Liver (tissue), 9 donors: ENCODE measurements around the gene INSR. TPM values are rescaled to one million over a fixed set of nuclear protein-coding genes. Genes with fewer than 3 reads are reported as not detected.

ENCODE experiments used
- DNase-seq: peaks from one replicate; pipeline ENCODE4 v3.0.0-alpha.2; 2017; ENCODE audit warnings: low spot score
- H3K27ac ChIP-seq, 2 donors: one replicate each; pipeline ENCODE4 v1.7.0; 2013; ENCODE audit warnings: inconsistent platforms in 2 of 2, low read length in 2 of 2, control low read depth in 1 of 2, low read depth in 1 of 2, mild to moderate bottlenecking in 1 of 2
- H3K27me3 ChIP-seq, 4 donors: one replicate each; pipeline versions ENCODE4 v1.6.1 to v1.7.0; 2013; ENCODE audit warnings: low read length in 3 of 4, inconsistent platforms in 1 of 4, mild to moderate bottlenecking in 1 of 4, moderate library complexity in 1 of 4; ENCODE audit not compliant: control insufficient read depth in 4 of 4, insufficient read depth in 4 of 4
- H3K36me3 ChIP-seq, 4 donors: one replicate each; pipeline versions ENCODE4 v1.6.1 to v1.7.0; 2013; ENCODE audit warnings: low read length in 3 of 4, mild to moderate bottlenecking in 3 of 4, low read depth in 1 of 4, moderate library complexity in 1 of 4; ENCODE audit not compliant: control insufficient read depth in 4 of 4, insufficient read depth in 3 of 4
- H3K4me1 ChIP-seq, 4 donors: one replicate each; pipeline versions ENCODE4 v1.6.1 to v1.7.0; 2013; ENCODE audit warnings: low read length in 3 of 4, mild to moderate bottlenecking in 3 of 4, moderate library complexity in 1 of 4; ENCODE audit not compliant: control insufficient read depth in 4 of 4, insufficient read depth in 4 of 4
- H3K4me3 ChIP-seq, 3 donors: one replicate each; pipeline versions ENCODE4 v1.6.1 to v1.7.0; 2013; ENCODE audit warnings: low read length in 3 of 3, control low read depth in 1 of 3, low read depth in 1 of 3, mild to moderate bottlenecking in 1 of 3
- H3K9ac ChIP-seq, 2 donors: one replicate each; pipeline ENCODE4 v1.7.0; 2013; ENCODE audit warnings: low read length in 2 of 2, mild to moderate bottlenecking in 2 of 2, moderate library complexity in 2 of 2, control low read depth in 1 of 2, low read depth in 1 of 2
- H3K9me3 ChIP-seq, 4 donors: one replicate each; pipeline versions ENCODE4 v1.6.1 to v1.7.0; 2013; ENCODE audit warnings: low read length in 3 of 4; ENCODE audit not compliant: control insufficient read depth in 4 of 4
- ATF3 ChIP-seq: IDR thresholded peaks from 2 replicates; pipeline ENCODE4 v1.6.1; 2016; ENCODE audit warnings: antibody characterized with exemption
- CTCF ChIP-seq: fragments of 150-350 bp; IDR thresholded peaks from 2 replicates; pipeline ENCODE4 v1.5.1; 2017; ENCODE audit warnings: improper control_type of control experiment, low read depth, low read length; ENCODE audit not compliant: missing input control
- EGR1 ChIP-seq, 2 donors: IDR thresholded peaks; 2 replicates each; pipeline ENCODE4 v1.6.1; 2016 to 2018; ENCODE audit warnings: antibody characterized with exemption in 2 of 2, low read depth in 2 of 2
- FOXA1 ChIP-seq: IDR thresholded peaks from 2 replicates; pipeline ENCODE4 v1.6.1; 2016; ENCODE audit warnings: antibody characterized with exemption
- FOXA2 ChIP-seq: IDR thresholded peaks from 2 replicates; pipeline ENCODE4 v1.6.1; 2016; ENCODE audit warnings: antibody characterized with exemption
- GABPA ChIP-seq, 2 donors: IDR thresholded peaks in 1 of 2; conservative IDR thresholded peaks in 1 of 2; 2 replicates each; pipeline ENCODE4 v1.6.1; 2016; ENCODE audit warnings: antibody characterized with exemption in 2 of 2, mild to moderate bottlenecking in 1 of 2, moderate library complexity in 1 of 2
- HNF4A ChIP-seq, 2 donors: conservative IDR thresholded peaks; 2 replicates each; pipeline ENCODE4 v1.6.1; 2016; ENCODE audit warnings: antibody characterized with exemption in 2 of 2, mild to moderate bottlenecking in 2 of 2
- HNF4G ChIP-seq: IDR thresholded peaks from 2 replicates; pipeline ENCODE4 v1.6.1; 2016; ENCODE audit warnings: antibody characterized with exemption
- JUND ChIP-seq, 2 donors: IDR thresholded peaks; 2 replicates each; pipeline ENCODE4 v1.6.1; 2016; ENCODE audit warnings: antibody characterized with exemption in 2 of 2
- MAX ChIP-seq: IDR thresholded peaks from 2 replicates; pipeline ENCODE4 v1.6.1; 2016; ENCODE audit warnings: antibody characterized with exemption
- RAD21 ChIP-seq, 2 donors: IDR thresholded peaks; 2 replicates each; pipeline ENCODE4 v1.6.1; 2016; ENCODE audit warnings: antibody characterized with exemption in 2 of 2, mild to moderate bottlenecking in 2 of 2
- REST ChIP-seq: IDR thresholded peaks from 2 replicates; pipeline ENCODE4 v1.6.1; 2016; ENCODE audit warnings: antibody characterized with exemption, mild to moderate bottlenecking
- RXRA ChIP-seq, 2 donors: IDR thresholded peaks; 2 replicates each; pipeline ENCODE4 v1.6.1; 2017 to 2018; ENCODE audit warnings: antibody characterized with exemption in 2 of 2, mild to moderate bottlenecking in 1 of 2
- SP1 ChIP-seq: IDR thresholded peaks from 2 replicates; pipeline ENCODE4 v1.6.1; 2018; ENCODE audit warnings: antibody characterized with exemption, mild to moderate bottlenecking
- TAF1 ChIP-seq: conservative IDR thresholded peaks from 2 replicates; pipeline ENCODE4 v1.6.1; 2016; ENCODE audit warnings: antibody characterized with exemption, mild to moderate bottlenecking
- YY1 ChIP-seq: IDR thresholded peaks from 2 replicates; pipeline ENCODE4 v1.6.1; 2016; ENCODE audit warnings: antibody characterized with exemption, mild to moderate bottlenecking
- ZBTB33 ChIP-seq: IDR thresholded peaks from 2 replicates; pipeline ENCODE4 v1.6.1; 2016; ENCODE audit warnings: antibody characterized with exemption
- WGBS: extraction: QIAGEN DNeasy Blood & Tissue Kit; methylation state at CpG from one replicate; pipeline ENCODE4 v1.1.7; 2013; 5-methylcytosine and 5-hydroxymethylcytosine counted together
- polyA plus RNA-seq, 2 donors: library from polyadenylated mRNA; stranded (reverse) in 1 of 2; unstranded in 1 of 2; fragments of 200-250 nt in 1 of 2; fragments of >200 nt in 1 of 2; fragmentation: Nextera tagmentation in 1 of 2; extraction: Ambion mirVana in 1 of 2; gene quantifications; one replicate each; pipeline versions ENCODE4 v1.2.1 to v1.2.3, GENCODE V29; 2013 to 2015
- total RNA-seq, 2 donors: library from RNA; depleted of rRNA; stranded (reverse); fragments of >200 nt; gene quantifications; one replicate each; pipeline ENCODE4 v1.2.3, GENCODE V29; 2014
- donor health status: healthy.
- donor health status: healthy.
- donor health status: healthy.
- donor health status: healthy.
- donor health status: healthy.

Gene INSR
- total and polyA plus RNA-seq, 4 donors = 16.5 to 97.5 (median 50.8) TPM

- Histone ChIP-seq H3K9me3 (peaks cover 20 to 72% (median 41%) of the 10 kb centered on the region in 4 donors), H3K9ac (no peak overlapping the region), H3K36me3 (peaks cover 55 to 86% (median 78%) of the 10 kb centered on the region in 4 donors), H3K4me3 (peak overlapping the region in 2 of 3 donors; percentile 36 to 72), H3K4me1 (no peaks in the 10 kb centered on the region), H3K27me3 (no peaks in the 10 kb centered on the region), H3K27ac (no peak overlapping the region)
- WGBS = 97% methylated on average over 6 of the region's 6 CpGs
- no peak for DNase-seq
- TF ChIP-seq JUND (IDR thresholded peaks at IDR 0.05) (no peak), HNF4A (conservative IDR thresholded peaks at IDR 0.05) (no peak), FOXA2 (no peak), ATF3 (no peak), HNF4G (no peak), RAD21 (IDR thresholded peaks at IDR 0.05) (no peak), RXRA (IDR thresholded peaks at IDR 0.05) (no peak), MAX (no peak), YY1 (no peak), EGR1 (IDR thresholded peaks at IDR 0.05; ENCODE audit: low read depth in 2 of 2) (no peak), ZBTB33 (no peak), CTCF (no peak), SP1 (no peak), FOXA1 (no peak)
These were observed 218.1 kb downstream of the INSR start for GRCh38 chr19:7076151-7076550.

GRCh38 chr19:7074705-7075282 lies 219.4 kb downstream of the INSR start:
- H3K4me3 ChIP-seq = peak overlapping the region in 1 of 3 donors; percentile 41
- peaks cover 8 to 59% (median 29%) of the 10 kb centered on the region in 4 donors for H3K9me3 ChIP-seq
- H3K27me3 ChIP-seq = no peaks in the 10 kb centered on the region
- no peak for DNase-seq
- WGBS = 97% methylated on average over 29 of the region's 29 CpGs
- H3K27ac ChIP-seq = no peak overlapping the region
- no peak overlapping the region for H3K9ac ChIP-seq
- H3K4me1 ChIP-seq = peaks cover 4 to 9% (median 8%) of the 10 kb centered on the region in 4 donors
- H3K36me3 ChIP-seq = peaks cover 46 to 73% (median 67%) of the 10 kb centered on the region in 4 donors
- TF ChIP-seq CTCF (no peak), REST (no peak), TAF1 (no peak), ATF3 (no peak), RXRA (IDR thresholded peaks at IDR 0.05) (no peak), HNF4G (no peak), GABPA (IDR thresholded peaks at IDR 0.05 in 1 of 2, conservative IDR thresholded peaks at IDR 0.05 in 1 of 2) (no peak), JUND (IDR thresholded peaks at IDR 0.05) (no peak), EGR1 (IDR thresholded peaks at IDR 0.05; ENCODE audit: low read depth in 2 of 2) (no peak), RAD21 (IDR thresholded peaks at IDR 0.05) (no peak), HNF4A (conservative IDR thresholded peaks at IDR 0.05) (no peak), ZBTB33 (no peak), FOXA1 (no peak), MAX (no peak), FOXA2 (no peak)
